Cardiac fibroblast (primary cell): ENCODE results near the gene ZNF586.

Experiments used
- DNase-seq, 2 donors: peaks; one replicate each; pipeline versions ENCODE4 v3.0.0 to v3.0.0-alpha.2; 2010; ENCODE audit warnings: low read depth in 2 of 2
- H3K4me3 ChIP-seq, 2 donors: replicated peaks in 1 of 2; 1 replicate in 1 of 2; 2 replicates in 1 of 2; pipeline ENCODE4 v1.5.1; 2011; ENCODE audit warnings: low read depth in 2 of 2, low read length in 2 of 2, mild to moderate bottlenecking in 2 of 2, moderate library complexity in 1 of 2
- TF ChIP-seq, protein P1 (sequence below): IDR thresholded peaks from one replicate; pipeline ENCODE4 v1.5.1; 2011; ENCODE audit warnings: low read depth, mild to moderate bottlenecking, low read length, inconsistent platforms

Gene ZNF586

DNA sequence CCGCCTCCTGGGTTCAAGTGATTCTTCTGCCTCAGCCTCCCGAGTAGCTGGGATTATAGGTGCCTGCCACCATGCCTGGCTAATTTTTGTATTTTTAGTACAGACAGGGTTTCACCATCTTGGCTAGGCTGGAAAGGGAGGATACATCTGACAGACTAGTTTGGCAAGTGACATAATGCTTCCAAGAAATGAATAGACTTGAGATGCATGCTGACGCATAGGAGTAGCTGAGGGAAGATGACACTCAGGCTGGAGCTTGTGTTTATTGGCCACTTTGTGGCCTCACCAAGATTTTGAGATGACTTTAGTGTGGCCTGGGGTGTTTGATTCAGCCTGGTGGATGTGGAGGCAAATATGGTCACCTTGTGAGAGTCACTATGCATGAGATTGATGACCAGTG, 4.0 kb downstream of the ZNF586 start:
- TF ChIP-seq, protein P1, sequence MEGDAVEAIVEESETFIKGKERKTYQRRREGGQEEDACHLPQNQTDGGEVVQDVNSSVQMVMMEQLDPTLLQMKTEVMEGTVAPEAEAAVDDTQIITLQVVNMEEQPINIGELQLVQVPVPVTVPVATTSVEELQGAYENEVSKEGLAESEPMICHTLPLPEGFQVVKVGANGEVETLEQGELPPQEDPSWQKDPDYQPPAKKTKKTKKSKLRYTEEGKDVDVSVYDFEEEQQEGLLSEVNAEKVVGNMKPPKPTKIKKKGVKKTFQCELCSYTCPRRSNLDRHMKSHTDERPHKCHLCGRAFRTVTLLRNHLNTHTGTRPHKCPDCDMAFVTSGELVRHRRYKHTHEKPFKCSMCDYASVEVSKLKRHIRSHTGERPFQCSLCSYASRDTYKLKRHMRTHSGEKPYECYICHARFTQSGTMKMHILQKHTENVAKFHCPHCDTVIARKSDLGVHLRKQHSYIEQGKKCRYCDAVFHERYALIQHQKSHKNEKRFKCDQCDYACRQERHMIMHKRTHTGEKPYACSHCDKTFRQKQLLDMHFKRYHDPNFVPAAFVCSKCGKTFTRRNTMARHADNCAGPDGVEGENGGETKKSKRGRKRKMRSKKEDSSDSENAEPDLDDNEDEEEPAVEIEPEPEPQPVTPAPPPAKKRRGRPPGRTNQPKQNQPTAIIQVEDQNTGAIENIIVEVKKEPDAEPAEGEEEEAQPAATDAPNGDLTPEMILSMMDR, result no peak
- DNase-seq, result no peak
- no peak overlapping the region for H3K4me3 ChIP-seq

DNA sequence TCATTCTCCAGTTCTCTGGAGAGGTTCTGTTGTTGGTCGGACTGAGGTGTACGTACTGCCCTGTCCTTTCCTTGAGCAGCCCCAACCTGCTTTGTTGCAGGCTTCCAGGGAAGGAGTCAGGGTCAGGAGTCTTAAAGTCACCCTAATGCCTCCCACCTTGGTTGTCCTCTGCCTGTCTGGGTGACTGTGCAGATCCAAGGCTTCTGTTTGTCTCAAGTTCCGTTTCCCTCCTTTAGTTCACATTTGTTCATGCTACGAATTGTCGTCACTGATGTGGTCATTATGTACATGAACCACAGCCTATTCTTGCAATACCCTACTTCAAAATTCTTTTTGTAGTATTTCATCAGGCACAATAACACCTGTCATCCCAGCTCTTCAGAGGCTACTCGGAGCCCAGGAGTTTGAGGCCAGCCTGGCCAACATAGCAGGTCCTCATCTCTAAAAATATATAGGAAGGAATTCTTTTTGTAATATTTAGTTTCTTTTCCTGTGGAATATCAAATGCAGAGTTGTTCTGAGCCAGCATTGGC, 7.4 kb downstream of the ZNF586 start:
- TF ChIP-seq, protein P1, result no peak
- DNase-seq, result no peak
- no peak overlapping the region for H3K4me3 ChIP-seq

DNA sequence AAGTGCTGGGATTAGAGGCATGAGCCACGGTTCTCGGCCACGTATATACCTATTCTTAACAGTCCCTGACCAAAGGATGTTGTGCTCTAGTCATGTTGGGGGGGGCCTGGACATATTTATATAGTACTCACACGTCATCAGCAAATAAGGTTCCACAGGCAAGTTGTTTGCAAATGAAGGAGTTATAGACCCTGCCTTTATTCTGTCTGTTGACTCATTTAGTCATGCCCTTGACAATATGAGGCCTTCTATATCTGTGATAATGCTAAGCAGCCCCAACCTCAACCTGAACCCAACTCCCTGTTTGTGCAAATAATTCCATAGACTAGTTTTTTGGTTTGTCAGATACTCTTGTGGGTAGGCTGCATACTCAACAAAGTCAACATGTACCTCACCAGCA, 8.9 kb downstream of the ZNF586 start:
- no peak overlapping the region for H3K4me3 ChIP-seq
- TF ChIP-seq, protein P1, result no peak
- no peak for DNase-seq

DNA sequence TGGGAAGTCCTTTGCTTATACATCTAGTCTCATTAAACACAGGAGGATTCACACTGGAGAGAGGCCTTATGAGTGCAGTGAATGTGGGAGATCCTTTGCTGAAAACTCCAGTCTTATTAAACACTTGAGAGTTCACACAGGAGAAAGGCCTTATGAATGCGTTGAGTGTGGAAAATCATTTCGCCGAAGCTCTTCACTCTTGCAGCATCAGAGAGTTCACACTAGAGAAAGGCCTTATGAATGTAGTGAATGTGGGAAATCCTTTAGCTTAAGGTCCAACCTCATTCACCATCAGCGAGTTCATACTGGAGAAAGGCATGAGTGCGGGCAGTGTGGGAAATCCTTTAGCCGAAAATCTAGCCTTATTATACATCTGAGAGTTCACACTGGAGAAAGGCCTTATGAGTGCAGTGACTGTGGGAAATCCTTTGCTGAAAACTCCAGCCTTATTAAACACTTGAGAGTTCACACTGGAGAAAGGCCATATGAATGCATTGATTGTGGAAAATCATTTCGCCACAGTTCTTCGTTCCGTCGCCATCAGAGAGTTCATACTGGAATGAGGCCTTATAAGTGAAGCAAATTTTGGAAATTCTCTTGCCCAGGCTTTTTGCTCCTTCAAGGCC, 9.9 kb downstream of the ZNF586 start:
- TF ChIP-seq, protein P1, result no peak
- DNase-seq, result no peak
- H3K4me3 ChIP-seq, result no peak overlapping the region

DNA sequence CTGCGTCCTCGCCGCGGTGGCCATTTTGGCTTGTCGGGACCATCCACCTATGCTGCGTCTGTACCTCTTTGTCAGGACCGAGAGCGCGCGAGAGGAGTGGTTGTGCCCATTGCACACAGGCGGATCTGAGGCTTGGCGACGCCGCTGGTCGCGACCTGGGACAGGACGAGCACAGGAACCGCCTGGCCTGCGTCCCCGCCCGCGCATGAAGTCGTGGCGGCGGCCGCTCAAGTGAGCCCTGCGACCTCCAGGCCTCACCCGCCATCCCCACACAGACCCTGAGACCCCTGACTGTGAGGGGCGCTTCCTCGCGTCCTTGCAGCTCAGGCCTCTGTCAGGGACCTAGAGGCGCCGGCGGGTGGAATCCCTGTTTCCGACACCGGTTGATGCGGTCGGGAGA, 16.8 kb downstream of the ZNF586 start:
- DNase-seq, result no peak
- TF ChIP-seq, protein P1, result no peak
- no peak overlapping the region for H3K4me3 ChIP-seq

DNA sequence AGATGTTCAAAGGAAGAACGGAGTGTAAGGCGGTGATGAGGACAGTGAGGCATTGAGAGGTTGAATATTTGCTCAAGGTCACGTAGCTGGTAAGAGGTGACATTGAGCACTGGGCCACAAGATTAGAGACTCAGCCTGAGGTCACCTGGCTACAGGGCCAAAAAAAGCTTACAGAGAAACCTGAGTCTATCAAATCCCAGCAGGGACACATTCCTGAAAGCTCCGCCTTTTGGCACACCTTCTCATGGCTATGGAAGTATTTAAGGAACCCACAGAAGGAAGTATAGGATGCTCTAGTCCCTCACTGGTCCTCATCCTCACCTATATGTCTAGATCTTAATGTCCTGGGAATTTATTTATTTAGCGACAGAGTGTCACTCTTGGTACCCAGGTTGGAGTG, 17.4 kb downstream of the ZNF586 start:
- no peak overlapping the region for H3K4me3 ChIP-seq
- DNase-seq, result no peak
- TF ChIP-seq, protein P1, result no peak
